Renal pelvis (tissue), 12 donors: ENCODE results near the gene SPAG16. TPM values are rescaled to one million over a fixed set of nuclear protein-coding genes. Genes with fewer than 3 reads are reported as not detected.

ENCODE experiments used
- DNase-seq: peaks from one replicate; pipeline ENCODE4 v3.0.0-alpha.2; 2013
- long read RNA-seq, 16 experiments: transcript quantifications; one replicate each; lab custom pipeline, GENCODE V29; 2026
- polyA plus RNA-seq, 3 donors: library from polyadenylated mRNA; unstranded; fragments of 120-200 nt; gene quantifications; one replicate each; pipeline ENCODE4 v1.2.1, GENCODE V29; 2013; ENCODE audit not compliant: insufficient read length in 3 of 3

Gene SPAG16
- 10 to 100 TPM; 57.2 to 69.5 (median 60.2) TPM for polyA plus RNA-seq
- long read RNA-seq, donor 1, transcript SPAG16-207 (5 exons, 1,250 nt): major isoform, 51 of 51 reads
- long read RNA-seq, donor 1, partial matches to known transcripts: 0 of 51 reads
- long read RNA-seq, donor 1, other reads (novel, unspliced or antisense): 0 of 51 reads
- long read RNA-seq, donor 2, transcript SPAG16-207 (5 exons, 1,250 nt): major isoform, 80 of 94 reads
- long read RNA-seq, donor 2, partial matches to known transcripts: 14 of 94 reads
- long read RNA-seq, donor 2, other reads (novel, unspliced or antisense): 0 of 94 reads
- long read RNA-seq, donor 3, transcript SPAG16-207 (5 exons, 1,250 nt): major isoform, 55 of 71 reads
- long read RNA-seq, donor 3, partial matches to known transcripts: 16 of 71 reads
- long read RNA-seq, donor 3, other reads (novel, unspliced or antisense): 0 of 71 reads
- long read RNA-seq, donor 4, transcript SPAG16-207 (5 exons, 1,250 nt): major isoform, 61 of 74 reads
- long read RNA-seq, donor 4, partial matches to known transcripts: 13 of 74 reads
- long read RNA-seq, donor 4, other reads (novel, unspliced or antisense): 0 of 74 reads
- long read RNA-seq, donor 5, transcript SPAG16-207 (5 exons, 1,250 nt): major isoform, 28 of 41 reads
- long read RNA-seq, donor 5, partial matches to known transcripts: 13 of 41 reads
- long read RNA-seq, donor 5, other reads (novel, unspliced or antisense): 0 of 41 reads
- long read RNA-seq, donor 6, transcript SPAG16-207 (5 exons, 1,250 nt): major isoform, 74 of 99 reads
- long read RNA-seq, donor 6, partial matches to known transcripts: 25 of 99 reads
- long read RNA-seq, donor 6, other reads (novel, unspliced or antisense): 0 of 99 reads
- long read RNA-seq, donor 7, transcript SPAG16-207 (5 exons, 1,250 nt): major isoform, 45 of 95 reads
- long read RNA-seq, donor 7, partial matches to known transcripts: 50 of 95 reads
- long read RNA-seq, donor 7, other reads (novel, unspliced or antisense): 0 of 95 reads
- long read RNA-seq, donor 8, transcript SPAG16-207 (5 exons, 1,250 nt): major isoform, 26 of 26 reads
- long read RNA-seq, donor 8, partial matches to known transcripts: 0 of 26 reads
- long read RNA-seq, donor 8, other reads (novel, unspliced or antisense): 0 of 26 reads
- long read RNA-seq, donor 9, transcript SPAG16-207 (5 exons, 1,250 nt): major isoform, 74 of 99 reads
- long read RNA-seq, donor 9, partial matches to known transcripts: 25 of 99 reads
- long read RNA-seq, donor 9, other reads (novel, unspliced or antisense): 0 of 99 reads
- long read RNA-seq, donor 10, transcript SPAG16-207 (5 exons, 1,250 nt): major isoform, 53 of 53 reads
- long read RNA-seq, donor 10, partial matches to known transcripts: 0 of 53 reads
- long read RNA-seq, donor 10, other reads (novel, unspliced or antisense): 0 of 53 reads
- long read RNA-seq, donor 11, transcript SPAG16-207 (5 exons, 1,250 nt): major isoform, 49 of 49 reads
- long read RNA-seq, donor 11, partial matches to known transcripts: 0 of 49 reads
- long read RNA-seq, donor 11, other reads (novel, unspliced or antisense): 0 of 49 reads
- long read RNA-seq, donor 12, transcript SPAG16-207 (5 exons, 1,250 nt): major isoform, 70 of 70 reads
- long read RNA-seq, donor 12, partial matches to known transcripts: 0 of 70 reads
- long read RNA-seq, donor 12, other reads (novel, unspliced or antisense): 0 of 70 reads
- long read RNA-seq, donor 13, transcript SPAG16-207 (5 exons, 1,250 nt): major isoform, 35 of 69 reads
- long read RNA-seq, donor 13, partial matches to known transcripts: 34 of 69 reads
- long read RNA-seq, donor 13, other reads (novel, unspliced or antisense): 0 of 69 reads
- long read RNA-seq, donor 14: 0 reads
- long read RNA-seq, donor 15, transcript SPAG16-207 (5 exons, 1,250 nt): major isoform, 104 of 112 reads
- long read RNA-seq, donor 15, partial matches to known transcripts: 8 of 112 reads
- long read RNA-seq, donor 15, other reads (novel, unspliced or antisense): 0 of 112 reads
- long read RNA-seq, donor 16, transcript SPAG16-207 (5 exons, 1,250 nt): major isoform, 72 of 118 reads
- long read RNA-seq, donor 16, partial matches to known transcripts: 46 of 118 reads
- long read RNA-seq, donor 16, other reads (novel, unspliced or antisense): 0 of 118 reads

- peak; percentile 98 for DNase-seq
These were observed at the start of gene SPAG16 for GRCh38 chr2:213284105-213285090. TSS of gene SPAG16 (plus strand) at chr2:213284464.

DNA sequence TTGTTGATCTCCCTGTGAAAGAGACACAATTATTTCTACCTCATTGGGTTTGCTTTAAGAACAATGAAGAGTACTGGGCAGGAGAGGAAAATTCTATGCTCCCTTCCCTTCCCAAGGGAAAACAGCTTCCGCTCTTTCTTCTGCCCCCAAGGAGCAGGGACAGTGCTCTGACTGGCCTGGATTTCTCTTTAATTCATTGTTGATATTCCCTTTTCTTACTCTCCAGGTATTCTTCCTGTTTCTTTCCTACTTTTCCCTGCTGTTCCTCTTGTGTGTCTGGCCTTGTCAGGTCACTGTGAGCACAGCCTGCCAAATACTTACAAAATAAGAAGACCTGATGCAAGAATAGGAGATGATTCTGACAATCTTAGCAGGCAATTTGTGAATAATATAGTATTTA, 49.6 kb upstream of the SPAG16 start:
- no peak for DNase-seq

DNA sequence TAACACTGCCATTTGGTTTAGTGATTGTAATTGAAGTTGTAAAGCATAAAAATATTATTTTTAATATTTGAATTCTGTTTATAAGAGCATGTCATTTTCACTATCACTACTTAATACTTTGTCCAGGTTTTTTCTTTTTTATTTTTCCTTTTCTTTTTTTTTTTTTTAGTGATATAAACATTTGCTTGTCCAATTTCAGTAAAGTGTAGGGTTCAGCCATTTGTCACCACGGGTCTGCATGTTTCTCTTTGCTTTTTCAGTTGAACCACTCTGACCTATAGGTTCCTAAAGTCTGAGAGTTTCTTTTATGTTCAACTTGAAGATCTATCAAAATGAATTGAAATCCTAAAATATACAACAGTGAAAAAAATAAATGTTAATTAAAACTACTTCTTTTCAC, 48.5 kb upstream of the SPAG16 start:
- no peak for DNase-seq

GRCh38 chr2:213237251-213237650, 47.0 kb upstream of the SPAG16 start:
- DNase-seq: no peak

DNA sequence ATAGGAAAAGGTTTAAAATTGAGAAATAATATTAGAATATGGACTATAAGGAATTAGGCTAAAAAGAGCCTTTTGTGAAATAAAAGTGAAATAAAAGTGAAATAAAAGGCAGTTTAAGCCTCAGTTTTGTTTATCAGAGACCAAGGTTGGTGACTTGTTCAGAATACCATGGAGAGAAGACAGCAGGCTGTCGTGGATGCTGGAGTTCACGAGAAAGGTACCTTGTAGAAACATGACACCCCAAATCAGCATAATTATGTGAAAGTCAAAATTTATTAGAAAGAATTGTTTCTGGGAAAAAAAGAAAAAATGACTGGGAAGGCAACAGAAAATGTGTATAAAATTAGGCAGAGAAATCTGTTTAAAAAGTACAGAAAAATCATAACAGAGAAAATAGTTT, 46.5 kb upstream of the SPAG16 start:
- DNase-seq: no peak

DNA sequence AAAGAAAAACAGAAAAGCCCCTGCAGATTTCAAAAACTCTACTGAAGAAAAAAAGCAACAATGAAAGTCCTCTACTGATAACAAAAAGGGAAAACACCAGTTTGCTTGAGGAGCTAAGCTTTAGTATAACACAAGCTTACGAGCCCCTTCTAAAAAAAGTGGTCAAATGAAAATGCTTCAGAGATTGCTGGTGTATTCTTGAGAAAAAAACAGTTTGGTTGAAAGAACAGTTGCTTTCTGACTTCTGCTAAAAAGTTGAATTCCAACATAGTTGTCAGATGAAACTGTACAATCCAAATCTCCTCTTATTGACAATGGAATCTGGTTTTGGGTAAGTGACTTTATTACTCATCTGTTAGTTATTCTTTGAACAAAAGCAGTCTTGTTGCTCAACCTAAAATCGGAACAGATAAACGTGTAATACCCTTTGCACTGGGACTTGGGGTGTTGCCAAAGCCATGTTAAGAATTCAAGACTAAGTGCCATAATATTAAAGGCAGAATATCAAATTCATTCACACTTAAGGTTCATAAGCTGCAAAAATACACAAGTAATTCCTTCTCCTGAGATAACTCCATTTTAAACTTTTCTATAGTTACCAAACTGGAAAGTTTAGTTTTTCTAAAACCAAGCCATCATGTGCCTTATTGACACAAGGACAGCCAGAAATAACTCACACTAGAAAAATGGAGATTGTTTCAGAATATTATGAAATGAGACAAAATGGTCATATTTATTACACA, 45.3 kb upstream of the SPAG16 start:
- DNase-seq: no peak

DNA sequence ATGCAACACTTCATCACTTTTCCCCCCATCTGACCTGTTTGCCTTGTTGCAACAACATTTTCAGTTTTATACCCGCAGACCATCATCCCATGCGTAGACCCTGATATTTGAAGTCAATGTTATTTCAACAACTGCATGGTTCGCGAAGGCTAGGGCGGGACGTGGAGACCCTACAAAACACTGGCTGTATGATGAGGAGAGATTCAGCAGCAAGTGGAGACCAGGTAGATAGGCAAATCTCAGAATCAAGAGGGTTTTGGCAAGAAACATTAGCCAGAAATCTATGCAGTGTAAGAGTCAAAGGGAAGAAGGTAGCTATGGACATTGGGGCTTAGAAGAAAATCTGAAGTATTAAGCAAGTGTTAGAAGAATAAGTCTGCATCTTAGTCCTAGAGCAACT, 42.4 kb upstream of the SPAG16 start:
- no peak for DNase-seq

- no peak for DNase-seq
These were observed 41.6 kb upstream of the SPAG16 start for GRCh38 chr2:213242653-213243052.

DNA sequence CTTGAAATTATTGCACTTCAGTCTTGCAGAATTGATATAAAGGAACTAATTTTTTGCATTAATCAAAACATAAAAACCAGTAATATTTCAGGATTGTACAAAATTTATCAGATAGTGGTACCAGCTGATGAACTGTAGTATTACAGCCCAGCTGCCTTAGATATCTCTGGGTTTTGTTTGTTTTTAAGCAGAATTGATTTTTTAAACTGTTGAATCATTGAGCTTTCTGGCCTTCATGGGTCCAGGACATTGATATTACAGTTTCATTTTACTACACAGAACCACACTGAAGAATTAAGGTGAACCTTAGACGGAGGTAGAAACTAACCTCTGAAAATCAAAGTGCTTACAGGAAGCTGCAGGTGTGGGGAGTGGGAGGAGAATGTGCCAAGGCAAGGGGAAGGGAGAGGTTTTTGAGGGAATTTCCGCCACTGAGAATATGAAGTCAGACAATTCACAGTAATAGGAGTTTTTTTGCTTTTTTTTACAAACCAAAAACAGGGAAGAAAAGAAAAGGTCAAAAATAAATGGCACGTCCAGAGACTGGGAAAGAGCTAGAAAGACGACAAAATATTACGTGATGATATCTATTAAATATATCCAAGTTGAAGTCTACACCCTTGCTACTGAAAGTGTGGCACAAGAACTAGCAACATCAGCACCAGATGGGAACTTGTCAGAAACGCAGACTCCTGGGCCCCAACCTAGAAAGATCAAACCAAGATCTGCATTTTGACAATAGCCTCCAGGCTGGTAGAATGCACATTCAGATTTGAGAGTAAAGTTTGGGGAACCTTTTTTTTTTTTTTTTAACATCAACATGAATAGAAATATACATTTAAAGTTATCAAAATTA, 40.8 kb upstream of the SPAG16 start:
- DNase-seq: no peak

DNA sequence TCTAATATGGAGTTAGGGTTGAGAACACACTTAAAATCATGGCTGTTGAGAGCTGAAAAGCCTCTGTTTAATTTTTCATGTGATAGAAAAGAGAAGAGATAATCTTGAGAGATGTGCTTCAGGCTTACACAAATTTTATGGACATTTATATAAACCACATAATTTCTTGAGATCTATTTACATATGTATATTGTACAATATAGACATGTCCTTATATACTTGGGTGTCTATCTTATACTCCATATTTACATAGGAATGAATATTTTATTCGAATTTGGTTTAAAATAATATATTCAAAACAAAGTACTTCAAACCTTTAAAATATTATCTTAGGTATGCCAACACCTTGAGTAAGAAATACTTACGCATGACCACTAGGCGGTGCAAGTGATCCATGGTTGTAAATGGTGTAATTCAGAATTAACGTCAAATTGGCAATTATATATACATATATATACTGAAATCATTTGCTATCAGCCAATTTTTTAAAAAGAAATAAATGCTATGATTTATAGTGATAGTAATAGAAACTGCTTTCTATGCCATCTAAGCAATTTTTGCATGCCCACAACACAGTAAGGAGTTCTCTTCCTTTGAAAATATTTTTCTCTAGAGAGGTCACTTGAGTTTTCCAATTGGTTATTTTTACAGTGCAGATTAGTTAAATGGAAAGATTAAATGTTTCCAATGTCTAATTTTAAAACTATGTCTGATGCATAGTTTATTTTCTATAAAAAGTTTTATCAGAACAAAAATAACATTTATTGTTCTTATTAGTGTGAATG, 37.6 kb upstream of the SPAG16 start:
- peak; percentile 37 for DNase-seq

DNA sequence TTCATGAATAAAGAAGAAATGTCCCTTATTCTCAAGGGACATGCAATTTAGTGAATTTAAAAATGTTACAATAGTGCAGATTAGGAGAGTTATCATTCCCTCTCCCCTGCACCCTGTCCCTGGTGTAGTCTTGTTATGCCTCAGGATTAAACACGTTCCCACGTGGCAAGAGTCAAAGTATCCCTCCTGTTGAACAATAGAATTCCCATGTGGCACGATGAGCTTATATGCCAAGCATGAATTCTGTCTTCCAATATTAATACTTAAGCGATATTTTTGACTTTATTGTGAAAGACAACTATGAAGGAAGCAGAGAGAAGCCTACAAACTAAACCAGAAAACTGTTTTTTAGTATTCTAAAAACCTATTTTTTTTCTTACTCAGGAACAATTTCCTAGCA, 36.7 kb upstream of the SPAG16 start:
- DNase-seq: no peak

DNA sequence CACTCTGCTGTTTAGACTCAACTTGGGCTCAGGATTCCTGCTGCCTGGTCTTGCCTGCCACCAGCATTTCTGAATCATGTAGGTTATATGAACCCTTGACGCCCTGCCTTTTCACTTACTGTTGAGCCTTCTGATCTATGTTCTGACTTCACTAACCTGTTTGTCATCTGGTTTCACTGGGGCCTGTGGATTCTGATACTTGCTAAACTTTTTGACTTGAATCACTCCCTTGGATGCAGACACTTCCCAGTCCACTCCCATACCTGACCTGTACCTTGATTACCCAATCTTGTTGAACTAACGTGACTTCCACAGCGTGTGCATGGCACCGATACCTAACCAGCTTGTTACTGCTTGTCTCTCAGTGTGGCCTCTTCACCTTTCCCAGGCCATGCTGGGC, 35.6 kb upstream of the SPAG16 start:
- DNase-seq: no peak

GRCh38 chr2:213249502-213249901, 34.8 kb upstream of the SPAG16 start:
- DNase-seq: no peak

- peak; percentile 60 for DNase-seq
These were observed 32.6 kb upstream of the SPAG16 start for GRCh38 chr2:213251618-213252017.

GRCh38 chr2:213252206-213252605, 32.1 kb upstream of the SPAG16 start:
- no peak for DNase-seq

GRCh38 chr2:213253162-213253561, 31.1 kb upstream of the SPAG16 start:
- DNase-seq: no peak
